ENCODE measurements around the gene CSH2. TPM values are rescaled to one million over a fixed set of nuclear protein-coding genes. Genes with fewer than 3 reads are reported as not detected.
"Not testable (repeated sequence)": the region's sequence is repeated elsewhere in the genome, so short reads cannot be mapped to it uniquely, and the experiment has no call there.

The CSH2 gene
- total and polyA plus RNA-seq, 2 of the 13 experiments (the other 11 are each of a cell fraction or from before 2014, with no cell fraction given) = not detected

GRCh38 chr17:63910096-63910495 is 36.6 kb upstream of the CSH2 start (continued):
- TF ChIP-seq ZNF83 (CRISPR knock-in tag; IDR thresholded peaks at IDR 0.05; ENCODE audit: borderline replicate concordance) (no peak), ZNF766 (CRISPR knock-in tag; IDR thresholded peaks at IDR 0.05; ENCODE audit: borderline replicate concordance) (no peak), CCAR2 (optimal IDR thresholded peaks at IDR 0.05; ENCODE audit: low read depth, low read length) (no peak), NFKB2 (CRISPR knock-in tag; IDR thresholded peaks at IDR 0.05; ENCODE audit: borderline replicate concordance) (no peak), ZNF3 (CRISPR knock-in tag; IDR thresholded peaks at IDR 0.05) (no peak), PCBP1 (IDR thresholded peaks at IDR 0.05; ENCODE audit: borderline replicate concordance, low read depth, low read length) (no peak), ZHX1 (CRISPR knock-in tag; IDR thresholded peaks at IDR 0.05; ENCODE audit: low read depth) (no peak), ZNF263 (CRISPR knock-in tag; IDR thresholded peaks at IDR 0.05) (no peak), KLF6 (CRISPR knock-in tag; IDR thresholded peaks at IDR 0.05) (no peak), KAT7 (CRISPR knock-in tag; IDR thresholded peaks at IDR 0.05; ENCODE audit: borderline replicate concordance) (no peak), NR2F1 (CRISPR knock-in tag; IDR thresholded peaks at IDR 0.05) (no peak)
- TF ChIP-seq, protein P1, sequence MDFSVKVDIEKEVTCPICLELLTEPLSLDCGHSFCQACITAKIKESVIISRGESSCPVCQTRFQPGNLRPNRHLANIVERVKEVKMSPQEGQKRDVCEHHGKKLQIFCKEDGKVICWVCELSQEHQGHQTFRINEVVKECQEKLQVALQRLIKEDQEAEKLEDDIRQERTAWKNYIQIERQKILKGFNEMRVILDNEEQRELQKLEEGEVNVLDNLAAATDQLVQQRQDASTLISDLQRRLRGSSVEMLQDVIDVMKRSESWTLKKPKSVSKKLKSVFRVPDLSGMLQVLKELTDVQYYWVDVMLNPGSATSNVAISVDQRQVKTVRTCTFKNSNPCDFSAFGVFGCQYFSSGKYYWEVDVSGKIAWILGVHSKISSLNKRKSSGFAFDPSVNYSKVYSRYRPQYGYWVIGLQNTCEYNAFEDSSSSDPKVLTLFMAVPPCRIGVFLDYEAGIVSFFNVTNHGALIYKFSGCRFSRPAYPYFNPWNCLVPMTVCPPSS (IDR thresholded peaks at IDR 0.05) = no peak

GRCh38 chr17:63909586-63909985 is 36.1 kb upstream of the CSH2 start:
- H3K27ac ChIP-seq (ENCODE audit: extremely low read length, insufficient read depth, low read length); ATAC-seq; BruUV-seq (replicated peaks); H2AFZ ChIP-seq (ENCODE audit: low read length); H3K36me3 ChIP-seq (replicated peaks in 1 of 2; ENCODE audit: control insufficient read depth in 1 of 2, insufficient read depth in 2 of 2, low read length in 2 of 2); POLR2A ChIA-PET; H3K4me2 ChIP-seq (ENCODE audit: low read depth, low read length); H3K4me1 ChIP-seq (ENCODE audit: insufficient read depth, low read length); H3K4me3 ChIP-seq (replicated peaks in 1 of 3; ENCODE audit: insufficient read depth in 1 of 3, low read depth in 2 of 3, low read length in 3 of 3); H3K79me2 ChIP-seq (ENCODE audit: insufficient read depth, low read length); H4K20me1 ChIP-seq (ENCODE audit: insufficient read depth, low read length); H3K9ac ChIP-seq (ENCODE audit: insufficient read depth, low read depth, low read length); intact Hi-C loops (cut with micrococcal nuclease; ENCODE audit: unreplicated experiment); DNase-seq (ENCODE audit: low spot score); in situ Hi-C loops (cut with HindIII; ENCODE audit: extremely low pct_ligation_motif_present, low pct_unique_long_range_greater_than_20kb); FAIRE-seq; CTCF ChIA-PET (ENCODE audit: low intra/inter-chr PET ratio, low total read pairs); H3K9me3 ChIP-seq (ENCODE audit: low read length): not testable (repeated sequence)
- H3K27me3 ChIP-seq (ENCODE audit: control insufficient read depth in 1 of 2, insufficient read depth in 2 of 2, low read length in 2 of 2) = peaks cover 4 to 38% of the 10 kb centered on the region in 2 experiments; a peak in 4 of 5 replicates
- WGBS (ENCODE audit: low lambda C conversion rate) = 19% methylated on average over 5 of the region's 10 CpGs
